ENCODE results near the gene CLRN3. TPM values are rescaled to one million over a fixed set of nuclear protein-coding genes. Genes with fewer than 3 reads are reported as not detected.

Gene CLRN3
- total and polyA plus RNA-seq, 2 of the 8 experiments (the other 6 are each of a cell fraction or from before 2014, with no cell fraction given): not detected

GRCh38 chr10:127910464-127910770 is 17.7 kb upstream of the CLRN3 start (continued):
- TF ChIP-seq KDM1A (IDR thresholded peaks at IDR 0.05; ENCODE audit: borderline replicate concordance, low read length): no peak

Data from H1 (cell line).